ENCODE measurements around the gene FTSJ3. TPM values are rescaled to one million over a fixed set of nuclear protein-coding genes. Genes with fewer than 3 reads are reported as not detected.
A peak's percentile ranks its signal among the peaks of the same experiment; 100 is the strongest.

FTSJ3 gene
- total RNA-seq, 1 experiment from 2014 or later = 80.3 TPM

DNA sequence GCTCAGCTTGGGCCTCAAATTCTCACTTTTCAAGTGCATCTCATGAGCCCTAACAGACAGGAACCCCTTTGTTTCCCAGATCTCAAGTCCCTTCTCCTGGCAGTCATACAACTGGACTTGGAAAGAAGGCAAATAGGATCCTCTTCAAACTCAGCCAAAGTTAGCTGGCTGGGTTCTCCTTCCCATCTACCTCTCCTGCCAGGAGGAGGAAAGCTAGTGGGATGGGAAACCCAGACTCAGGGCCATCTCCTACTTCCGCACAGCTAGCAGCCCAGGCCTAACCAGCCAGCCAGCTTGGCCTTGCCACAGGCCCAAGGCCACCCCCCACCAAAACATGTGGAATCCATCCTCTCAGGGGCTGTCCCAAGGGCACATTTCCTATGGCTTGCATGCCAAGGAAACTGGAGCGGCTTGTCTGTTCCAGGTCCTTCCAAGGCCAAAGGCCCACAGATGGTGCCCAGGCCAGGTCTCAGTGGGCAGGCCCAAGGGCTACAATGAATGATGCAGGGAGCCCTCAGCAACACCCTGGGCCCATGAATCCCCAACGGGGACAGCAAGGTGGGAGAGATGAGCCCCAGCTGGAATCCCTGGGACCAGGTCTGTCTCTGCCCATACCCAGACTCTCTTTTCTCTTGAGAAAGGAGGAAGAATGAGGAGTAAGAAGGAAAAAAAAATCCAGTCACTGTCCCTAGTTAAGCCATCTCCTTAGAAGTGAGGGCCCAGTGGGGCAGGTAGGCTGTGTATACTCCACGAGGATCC is 13.3 kb upstream of the FTSJ3 start:
- H3K36me3 Mint-ChIP-seq (ENCODE audit: insufficient read depth in 1 of 3, low read depth in 3 of 3) = peaks cover 10 to 20% (median 14%) of the 10 kb centered on the region in 3 experiments
- no peak overlapping the region for H3K4ac ChIP-seq (ENCODE audit: low read depth, low read length)
- no peaks in the 10 kb centered on the region for H3K27me3 ChIP-seq (ENCODE audit: insufficient read depth, low read length)
- peaks cover 3% of the 10 kb centered on the region for H3K79me1 ChIP-seq (ENCODE audit: insufficient read depth, low read depth, low read length, poor library complexity, severe bottlenecking)
- H2AFZ ChIP-seq (ENCODE audit: low read length) = no peak overlapping the region
- no peak overlapping the region for H3K23ac ChIP-seq (ENCODE audit: insufficient read length, low read depth, low read length)
- peaks cover 10% of the 10 kb centered on the region for H3K23me2 ChIP-seq (ENCODE audit: insufficient read length, low read depth, low read length, poor library complexity, severe bottlenecking)
- TF ChIP-seq, protein P1, sequence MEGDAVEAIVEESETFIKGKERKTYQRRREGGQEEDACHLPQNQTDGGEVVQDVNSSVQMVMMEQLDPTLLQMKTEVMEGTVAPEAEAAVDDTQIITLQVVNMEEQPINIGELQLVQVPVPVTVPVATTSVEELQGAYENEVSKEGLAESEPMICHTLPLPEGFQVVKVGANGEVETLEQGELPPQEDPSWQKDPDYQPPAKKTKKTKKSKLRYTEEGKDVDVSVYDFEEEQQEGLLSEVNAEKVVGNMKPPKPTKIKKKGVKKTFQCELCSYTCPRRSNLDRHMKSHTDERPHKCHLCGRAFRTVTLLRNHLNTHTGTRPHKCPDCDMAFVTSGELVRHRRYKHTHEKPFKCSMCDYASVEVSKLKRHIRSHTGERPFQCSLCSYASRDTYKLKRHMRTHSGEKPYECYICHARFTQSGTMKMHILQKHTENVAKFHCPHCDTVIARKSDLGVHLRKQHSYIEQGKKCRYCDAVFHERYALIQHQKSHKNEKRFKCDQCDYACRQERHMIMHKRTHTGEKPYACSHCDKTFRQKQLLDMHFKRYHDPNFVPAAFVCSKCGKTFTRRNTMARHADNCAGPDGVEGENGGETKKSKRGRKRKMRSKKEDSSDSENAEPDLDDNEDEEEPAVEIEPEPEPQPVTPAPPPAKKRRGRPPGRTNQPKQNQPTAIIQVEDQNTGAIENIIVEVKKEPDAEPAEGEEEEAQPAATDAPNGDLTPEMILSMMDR (conservative IDR thresholded peaks at IDR 0.05) = no peak
- H4K20me1 ChIP-seq (ENCODE audit: control insufficient read depth, insufficient read depth, insufficient read length) = no peaks in the 10 kb centered on the region
- peaks cover 3% of the 10 kb centered on the region; the same call in 1 of the 2 replicates for H3K79me2 ChIP-seq (ENCODE audit: insufficient read depth, low read length)
- H4K91ac ChIP-seq (ENCODE audit: insufficient read length, low read depth, low read length) = no peak overlapping the region
- H3K14ac ChIP-seq (ENCODE audit: insufficient read depth, low read length) = no peak overlapping the region
- peak overlapping the region; percentile 96 for H3K4me3 Mint-ChIP-seq
- no peak for DNase-seq
- peak overlapping the region; percentile 34 to 37 (median 36); a peak in 2 of 7 replicates for H3K27ac Mint-ChIP-seq
- H2BK12ac ChIP-seq (ENCODE audit: insufficient read length, low read depth, low read length) = no peak overlapping the region
- no peaks in the 10 kb centered on the region for H3K9me3 Mint-ChIP-seq
- H3K4me2 ChIP-seq (ENCODE audit: insufficient read depth, insufficient read length, low read length) = peak overlapping the region; percentile 64
- H4K8ac ChIP-seq (replicated peaks; ENCODE audit: insufficient read length, low read depth, low read length) = no peak overlapping the region
- H3K27ac ChIP-seq (ENCODE audit: insufficient read length, low read depth, low read length) = no peak overlapping the region
- no peak overlapping the region for H4K5ac ChIP-seq (ENCODE audit: insufficient read length, low read depth, low read length)
- H3K56ac ChIP-seq (ENCODE audit: insufficient read length, low read depth, low read length) = no peak overlapping the region
- no peak overlapping the region for H3T11ph ChIP-seq (ENCODE audit: low read length)
- H3K9ac ChIP-seq (ENCODE audit: extremely low read depth, insufficient read length, low read length) = no peak overlapping the region
- H3K4me1 ChIP-seq (ENCODE audit: insufficient read depth, low read length) = no peaks in the 10 kb centered on the region; the same call in 1 of the 2 replicates
- H3K18ac ChIP-seq (ENCODE audit: insufficient read length, low read depth, low read length) = no peak overlapping the region
- WGBS (ENCODE audit: extremely low coverage, insufficient read length, low lambda C conversion rate) = no CpG with 5 or more reads among the region's 4 CpGs
- no peak overlapping the region for H2AK5ac ChIP-seq (ENCODE audit: insufficient read length, low read length)
- no peak overlapping the region for H2BK20ac ChIP-seq (ENCODE audit: low read depth, low read length, poor library complexity, severe bottlenecking)
- no peaks in the 10 kb centered on the region for H3K9me3 ChIP-seq (ENCODE audit: control insufficient read depth, low read depth, low read length)
- peaks cover 11% of the 10 kb centered on the region for H3K27me3 Mint-ChIP-seq (ENCODE audit: low read depth)
- H3K4me1 Mint-ChIP-seq = peaks cover 22 to 40% of the 10 kb centered on the region in 2 experiments
- H2BK15ac ChIP-seq (ENCODE audit: low read depth, low read length) = no peak overlapping the region
- no peak overlapping the region for H2BK5ac ChIP-seq (ENCODE audit: insufficient read length, low read length)
- H2BK120ac ChIP-seq (ENCODE audit: low read depth, low read length, poor library complexity, severe bottlenecking) = no peak overlapping the region
